GM12873 (cell line): ENCODE results near the gene BHLHE40.

ENCODE experiments used
- CTCF ChIP-seq: IDR thresholded peaks from 2 replicates; pipeline ENCODE4 v1.5.1; 2012; ENCODE audit warnings: low read depth, mild to moderate bottlenecking, moderate library complexity, low read length, control low read depth; ENCODE audit not compliant: insufficient read depth; ENCODE audit errors: missing control alignments

Gene BHLHE40

GRCh38 chr3:4994144-4994730 is 15.0 kb downstream of the BHLHE40 start:
- no peak for TF ChIP-seq CTCF

DNA sequence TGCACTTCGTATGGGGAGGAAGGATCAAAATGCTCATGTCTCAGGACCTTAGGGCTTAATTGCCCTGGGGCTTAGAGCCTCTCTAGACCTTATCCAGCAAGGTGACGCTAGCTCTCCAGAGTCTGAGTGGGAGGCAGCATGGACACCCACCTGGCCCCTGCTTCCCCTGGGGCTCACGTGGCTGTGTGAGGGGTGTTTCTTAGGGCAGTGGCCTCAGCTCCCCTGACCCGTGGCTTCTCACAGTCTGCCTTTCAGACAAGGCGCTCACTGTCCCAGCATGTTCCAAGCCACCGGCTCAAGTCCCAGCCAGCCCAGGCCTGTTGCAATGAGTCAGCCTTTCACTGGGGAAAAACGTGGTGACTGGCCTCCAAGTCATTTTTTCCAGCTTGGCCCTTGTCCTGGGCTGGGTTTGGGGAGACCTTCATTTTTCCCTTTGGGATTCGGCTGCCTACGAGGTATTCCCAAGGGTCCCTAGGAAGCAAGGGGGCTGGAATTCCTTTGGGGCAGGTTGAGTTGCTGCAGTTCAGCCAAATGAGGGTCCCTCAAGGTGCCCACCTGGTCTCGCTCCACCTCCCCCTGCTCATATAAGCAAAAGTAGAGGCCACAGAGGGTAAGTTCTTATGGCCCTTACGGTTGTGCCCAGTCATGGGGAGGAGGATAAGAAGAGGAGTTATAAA is 15.7 kb downstream of the BHLHE40 start:
- no peak for TF ChIP-seq CTCF

GRCh38 chr3:4995500-4996053 is 16.3 kb downstream of the BHLHE40 start:
- TF ChIP-seq CTCF, result no peak

DNA sequence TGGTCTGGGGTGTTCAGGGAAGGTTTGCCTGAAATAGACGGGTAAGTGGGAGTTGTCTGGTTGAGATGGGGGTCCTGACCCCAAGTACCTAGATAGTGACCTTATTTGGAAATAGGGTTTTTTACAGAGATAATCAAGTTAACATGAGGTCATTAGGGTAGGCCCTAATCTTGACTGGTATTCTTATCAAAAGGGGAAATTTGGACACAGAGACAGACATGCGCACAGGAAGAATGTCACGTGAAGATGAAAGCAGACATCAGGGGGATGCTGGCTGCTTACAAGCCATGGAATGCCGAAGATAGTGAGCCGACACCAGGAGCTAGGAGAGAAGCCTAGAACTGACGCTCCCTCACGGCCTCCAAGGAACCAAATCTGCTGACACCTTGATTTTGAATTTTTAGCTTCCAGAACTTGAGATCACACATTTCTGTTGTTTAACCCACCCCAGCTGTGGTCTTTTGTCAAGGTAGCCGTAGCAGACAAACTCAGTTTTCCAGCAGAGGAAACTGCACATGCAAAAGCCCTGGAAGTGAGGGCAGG is 17.1 kb downstream of the BHLHE40 start:
- no peak for TF ChIP-seq CTCF

DNA sequence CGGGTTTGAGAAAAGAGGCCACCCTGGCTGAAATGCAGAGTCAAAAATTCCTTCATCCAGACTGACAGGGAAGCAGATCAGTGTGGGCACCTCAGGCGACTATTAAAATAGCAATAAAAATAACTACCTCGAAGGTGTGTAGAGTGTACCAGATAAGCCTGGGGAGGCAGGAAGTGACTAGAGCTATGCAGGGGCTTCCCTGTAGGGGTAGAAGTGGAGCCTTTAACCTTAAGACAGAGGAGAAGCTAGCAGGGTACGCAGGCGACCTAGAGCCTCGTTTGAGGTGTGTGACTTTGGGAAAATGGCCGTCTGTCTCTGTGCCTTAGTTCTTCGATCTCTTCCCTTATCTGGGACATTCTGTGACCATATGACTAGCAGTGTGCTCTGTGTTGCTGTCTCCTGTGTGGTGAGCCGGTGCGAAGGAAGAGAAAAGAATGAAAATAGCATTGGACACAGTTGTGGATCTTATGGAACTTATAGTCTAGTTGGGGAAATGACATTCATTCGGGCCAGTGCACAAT is 17.6 kb downstream of the BHLHE40 start:
- no peak for TF ChIP-seq CTCF

DNA sequence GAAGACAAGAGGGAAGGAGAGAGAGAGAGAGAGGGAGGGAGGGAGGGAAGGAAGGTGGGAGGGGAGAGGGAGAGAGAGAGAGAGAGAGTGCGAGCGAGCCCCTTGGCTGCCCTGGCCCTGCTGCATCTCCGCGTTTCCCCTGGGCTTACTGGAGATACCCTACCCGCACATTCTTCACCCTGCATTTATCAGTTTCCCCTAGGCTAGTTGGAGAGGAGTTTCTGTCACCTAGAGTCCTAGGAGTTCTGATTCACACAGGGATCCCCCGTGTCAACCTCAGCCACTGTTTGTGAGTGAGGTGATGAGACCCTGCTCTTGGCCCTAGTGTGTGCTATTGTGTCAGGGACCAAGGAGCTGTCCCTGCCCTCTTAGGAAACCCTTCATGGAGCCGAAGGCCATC is 18.7 kb downstream of the BHLHE40 start:
- TF ChIP-seq CTCF, result no peak

DNA sequence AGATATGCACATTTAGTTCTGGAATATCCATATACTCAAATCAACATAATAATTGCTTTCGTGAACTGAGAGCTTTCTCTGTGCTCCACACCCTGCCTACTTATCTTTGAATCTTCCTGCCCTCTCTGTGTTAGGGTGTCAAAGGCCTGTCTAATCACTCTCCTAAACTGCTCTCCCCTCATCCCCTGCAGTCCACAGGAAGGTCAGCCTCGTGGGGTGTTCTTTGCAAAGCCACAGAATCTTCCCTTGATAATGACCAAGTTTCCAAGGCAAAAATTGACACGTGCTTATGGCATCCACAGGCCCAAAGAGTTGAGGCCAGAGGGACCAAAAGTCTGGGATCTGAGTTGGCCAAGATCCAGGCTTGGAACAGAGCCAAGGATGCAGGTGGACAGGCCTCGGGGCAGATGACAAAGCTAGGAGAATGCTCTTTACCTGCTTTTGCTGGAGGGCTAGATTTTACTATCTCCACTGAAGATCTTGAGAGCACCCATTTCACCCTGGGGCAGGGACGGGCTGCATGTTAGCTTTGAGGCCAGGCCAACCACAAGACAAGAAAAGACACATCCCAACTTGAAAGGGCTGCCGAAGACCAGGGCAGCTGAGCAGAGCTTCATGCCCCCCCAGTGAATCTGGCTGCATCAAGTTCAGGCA is 20.4 kb downstream of the BHLHE40 start:
- TF ChIP-seq CTCF, result no peak
